Kidney (tissue), 14 donors: Measurements from ENCODE around the gene GTF2IRD1. TPM values are rescaled to one million over a fixed set of nuclear protein-coding genes. Genes with fewer than 3 reads are reported as not detected.
"Not testable (repeated sequence)": the region's sequence is repeated elsewhere in the genome, so short reads cannot be mapped to it uniquely, and the experiment has no call there.

ENCODE experiments used
- DNase-seq, 5 donors: peaks; one replicate each; pipeline ENCODE4 v3.0.0-alpha.2; 2013 to 2020
- FAIRE-seq: peaks from 2 replicates; lab custom pipeline; 2012; peaks lifted over from hg19 to GRCh38; lab: Jason Lieb, UNC
- H3K27ac ChIP-seq, 2 donors: one replicate each; pipeline ENCODE4 v1.7.0; 2013; ENCODE audit warnings: low read depth in 2 of 2, low read length in 2 of 2, inconsistent platforms in 1 of 2
- H3K27me3 ChIP-seq: one replicate; pipeline ENCODE4 v1.7.1; 2013; ENCODE audit warnings: low read length, inconsistent platforms; ENCODE audit not compliant: control insufficient read depth, insufficient read depth
- H3K36me3 ChIP-seq, 3 donors: one replicate each; pipeline versions ENCODE4 v1.7.0 to v1.7.1; 2013; ENCODE audit warnings: low read length in 3 of 3, control low read depth in 1 of 3, inconsistent platforms in 1 of 3; ENCODE audit not compliant: insufficient read depth in 3 of 3, control insufficient read depth in 2 of 3
- H3K4me1 ChIP-seq, 3 donors: one replicate each; pipeline versions ENCODE4 v1.7.0 to v1.7.1; 2013; ENCODE audit warnings: low read length in 3 of 3, inconsistent platforms in 1 of 3, low read depth in 1 of 3; ENCODE audit not compliant: control insufficient read depth in 2 of 3, insufficient read depth in 2 of 3
- H3K4me3 ChIP-seq, 3 donors: one replicate each; pipeline versions ENCODE4 v1.7.0 to v1.8.1; 2013; ENCODE audit warnings: low read length in 3 of 3, control low read depth in 1 of 3, inconsistent platforms in 1 of 3
- H3K9ac ChIP-seq, 3 donors: one replicate each; pipeline versions ENCODE4 v1.7.0 to v1.7.1; 2013; ENCODE audit warnings: low read length in 3 of 3, control low read depth in 1 of 3, inconsistent platforms in 1 of 3
- H3K9me3 ChIP-seq, 3 donors: one replicate each; pipeline versions ENCODE4 v1.7.0 to v1.7.1; 2013; ENCODE audit warnings: low read length in 3 of 3, control low read depth in 1 of 3, inconsistent platforms in 1 of 3; ENCODE audit not compliant: control insufficient read depth in 2 of 3, insufficient read depth in 1 of 3
- CTCF ChIP-seq: IDR thresholded peaks from 3 replicates; pipeline ENCODE4 v1.5.1; 2012; ENCODE audit warnings: mild to moderate bottlenecking, moderate library complexity, borderline replicate concordance; ENCODE audit not compliant: insufficient read depth; ENCODE audit errors: extremely low read depth
- intact Hi-C: fragments of 100-400 bp; cut with DNase I; formaldehyde crosslinking; loops from one replicate; pipeline ENCODE4 v1.11.1; 2022
- polyA plus RNA-seq: library from polyadenylated mRNA; stranded (reverse); fragments of 350-450 nt; fragmentation: Illumina TruSeq; extraction: RNeasy Lipid Tissue Mini Kit (QIAGEN cat#74804); gene quantifications from one replicate; pipeline ENCODE4 v1.2.3, GENCODE V29; 2014; ENCODE audit warnings: low read depth, low replicate concordance; ENCODE audit not compliant: insufficient read depth
- total RNA-seq: library from RNA; stranded (reverse); fragmentation: NEBNext Ultra II Directional; extraction: Animal tissue kit (Norgen Biotek cat#: 25700); gene quantifications from one replicate; pipeline ENCODE4 v1.2.1, GENCODE V29; 2021
- donor health status: control.
- donor health status: control.
- donor health status: control.
- donor health status: control.
- donor health status: control.
- donor health status: DM: yes; HTN: yes; CAD: no.
- donor health status: Normal renal cell carcinoma (clear cell type).

GTF2IRD1 gene
- total and polyA plus RNA-seq, 2 donors from 2014 or later = 28.2 to 35.8 TPM

- H3K36me3 ChIP-seq = no peaks in the 10 kb centered on the region
- FAIRE-seq (no peak), DNase-seq (peak in 1 of 5 donors; percentile 19)
- no peak for TF ChIP-seq CTCF
- H3K27me3 ChIP-seq = no peaks in the 10 kb centered on the region
- H3K9me3 ChIP-seq = no peaks in the 10 kb centered on the region
- no peak overlapping the region for H3K9ac ChIP-seq
- intact Hi-C loops = no loop called here
- no peaks in the 10 kb centered on the region for H3K4me1 ChIP-seq
- H3K27ac ChIP-seq = no peak overlapping the region
- no peak overlapping the region for H3K4me3 ChIP-seq
Measured at GRCh38 chr7:74407958-74408357, 45.7 kb upstream of the GTF2IRD1 start.

DNA sequence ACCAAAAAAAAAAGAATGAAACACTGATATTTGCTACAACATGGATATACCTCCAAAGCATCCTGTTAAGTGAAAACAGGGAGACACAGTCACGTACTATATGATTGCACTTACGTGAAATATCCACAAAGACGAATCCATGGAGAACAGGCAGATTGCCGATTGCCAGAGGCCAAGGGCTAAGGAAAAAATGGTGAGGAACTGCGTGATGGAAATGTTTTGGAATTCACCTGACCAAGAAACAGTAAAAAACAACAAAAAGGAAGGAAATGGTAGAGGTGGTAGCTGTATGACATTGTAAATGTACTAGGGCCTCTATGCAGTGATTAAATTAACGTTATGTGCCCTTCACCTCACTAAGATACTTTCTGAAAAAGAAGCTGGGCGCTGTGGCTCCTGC lies 44.1 kb upstream of the GTF2IRD1 start:
- intact Hi-C loops = no loop called here
- FAIRE-seq (no peak), DNase-seq (no peak)
- Histone ChIP-seq H3K4me3 (no peak overlapping the region), H3K9me3 (no peaks in the 10 kb centered on the region), H3K36me3 (no peaks in the 10 kb centered on the region), H3K27ac (no peak overlapping the region), H3K4me1 (no peaks in the 10 kb centered on the region), H3K9ac (no peak overlapping the region), H3K27me3 (no peaks in the 10 kb centered on the region)
- TF ChIP-seq CTCF = no peak

- Histone ChIP-seq H3K9me3 (no peaks in the 10 kb centered on the region), H3K4me3 (no peak overlapping the region), H3K27ac (no peak overlapping the region), H3K9ac (no peak overlapping the region), H3K36me3 (no peaks in the 10 kb centered on the region), H3K4me1 (no peaks in the 10 kb centered on the region), H3K27me3 (no peaks in the 10 kb centered on the region)
- TF ChIP-seq CTCF = no peak
- FAIRE-seq (no peak), DNase-seq (peak in 2 of 5 donors; percentile 10 to 15)
- intact Hi-C loops = no loop called here
Measured at GRCh38 chr7:74410772-74411171, 42.9 kb upstream of the GTF2IRD1 start.

DNA sequence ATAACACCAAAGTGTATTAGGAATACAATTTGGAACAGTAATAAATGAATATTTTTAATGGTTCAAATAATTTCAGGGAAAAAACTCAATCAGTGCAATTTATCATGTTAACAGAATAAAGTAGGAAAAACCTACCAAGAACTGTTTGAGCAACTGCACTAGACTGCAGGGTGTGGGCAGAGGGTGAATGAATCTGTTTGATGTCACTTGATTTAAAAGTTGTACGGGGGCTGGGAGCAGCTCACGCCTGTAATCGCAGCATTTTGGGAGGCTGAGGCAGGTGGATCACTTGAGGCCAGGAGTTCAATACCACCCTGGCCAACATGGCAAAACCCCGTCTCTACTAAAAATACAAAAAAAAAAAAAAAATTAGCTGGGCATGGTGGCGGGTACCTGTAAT lies 42.1 kb upstream of the GTF2IRD1 start:
- peak in 1 of 5 donors; percentile 11 for DNase-seq
- H3K27ac ChIP-seq, H3K27me3 ChIP-seq, H3K36me3 ChIP-seq, H3K9me3 ChIP-seq, H3K9ac ChIP-seq, H3K4me3 ChIP-seq, FAIRE-seq, intact Hi-C loops, H3K4me1 ChIP-seq: not testable (repeated sequence)
